ENCODE data around the gene CNTN4. TPM values are rescaled to one million over a fixed set of nuclear protein-coding genes. Genes with fewer than 3 reads are reported as not detected.

Gene CNTN4
- total RNA-seq, 3 donors from 2014 or later (not counting 1 experiment from before 2014, with no cell fraction given), result not detected

DNA sequence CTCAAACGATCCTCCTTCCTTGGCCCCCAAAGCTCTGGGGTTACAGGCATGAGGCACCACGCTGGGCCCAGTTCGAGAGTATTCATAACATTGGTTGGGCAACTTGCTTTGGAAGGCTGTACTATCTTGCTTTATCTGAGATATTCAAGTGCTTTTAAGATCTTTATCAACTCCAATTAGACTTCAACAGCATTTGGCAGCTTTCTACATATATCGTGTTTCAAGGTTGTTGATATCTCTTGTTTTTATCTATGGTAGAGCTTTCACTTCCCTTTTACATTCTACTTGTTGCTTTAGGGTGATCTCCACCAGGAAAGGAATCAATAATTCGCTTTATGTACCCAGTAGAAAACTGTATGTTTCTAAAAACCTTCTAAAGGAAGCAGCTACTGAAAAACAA is 616.2 kb downstream of the CNTN4 start:
- Mint-ChIP-seq H3K9me3 (peaks cover 0 to 3% of the 10 kb centered on the region in 2 donors), H3K36me3 (no peaks in the 10 kb centered on the region), H3K4me1 (no peaks in the 10 kb centered on the region), H3K27me3 (ENCODE audit: low read depth in 2 of 2) (no peaks in the 10 kb centered on the region), H3K4me3 (no peak overlapping the region), H3K27ac (no peak overlapping the region)
- Histone ChIP-seq H3K9me3 (ENCODE audit: control insufficient read depth, insufficient read depth, low read length) (no peaks in the 10 kb centered on the region), H3K36me3 (ENCODE audit: control insufficient read depth, insufficient read depth, low read length) (no peaks in the 10 kb centered on the region), H3K4me1 (ENCODE audit: control insufficient read depth, insufficient read depth, low read length) (no peaks in the 10 kb centered on the region), H3K27ac (ENCODE audit: low read length) (no peak overlapping the region), H3K4me3 (ENCODE audit: low read length) (no peak overlapping the region), H3K27me3 (ENCODE audit: control insufficient read depth, insufficient read depth, low read length) (no peaks in the 10 kb centered on the region)
- TF ChIP-seq, protein P1, sequence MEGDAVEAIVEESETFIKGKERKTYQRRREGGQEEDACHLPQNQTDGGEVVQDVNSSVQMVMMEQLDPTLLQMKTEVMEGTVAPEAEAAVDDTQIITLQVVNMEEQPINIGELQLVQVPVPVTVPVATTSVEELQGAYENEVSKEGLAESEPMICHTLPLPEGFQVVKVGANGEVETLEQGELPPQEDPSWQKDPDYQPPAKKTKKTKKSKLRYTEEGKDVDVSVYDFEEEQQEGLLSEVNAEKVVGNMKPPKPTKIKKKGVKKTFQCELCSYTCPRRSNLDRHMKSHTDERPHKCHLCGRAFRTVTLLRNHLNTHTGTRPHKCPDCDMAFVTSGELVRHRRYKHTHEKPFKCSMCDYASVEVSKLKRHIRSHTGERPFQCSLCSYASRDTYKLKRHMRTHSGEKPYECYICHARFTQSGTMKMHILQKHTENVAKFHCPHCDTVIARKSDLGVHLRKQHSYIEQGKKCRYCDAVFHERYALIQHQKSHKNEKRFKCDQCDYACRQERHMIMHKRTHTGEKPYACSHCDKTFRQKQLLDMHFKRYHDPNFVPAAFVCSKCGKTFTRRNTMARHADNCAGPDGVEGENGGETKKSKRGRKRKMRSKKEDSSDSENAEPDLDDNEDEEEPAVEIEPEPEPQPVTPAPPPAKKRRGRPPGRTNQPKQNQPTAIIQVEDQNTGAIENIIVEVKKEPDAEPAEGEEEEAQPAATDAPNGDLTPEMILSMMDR (IDR thresholded peaks at IDR 0.05), result no peak
- intact Hi-C loops (cut with micrococcal nuclease), result no loop called here
- no peak for ATAC-seq
- 84% methylated on average over 3 of the region's 5 CpGs for WGBS (ENCODE audit: insufficient coverage)
- no peak for DNase-seq

GRCh38 chr3:2727101-2727500 is 628.4 kb downstream of the CNTN4 start:
- H3K27me3 Mint-ChIP-seq (ENCODE audit: low read depth in 2 of 2), result peaks cover 0 to 6% of the 10 kb centered on the region in 2 donors
- no peak overlapping the region for H3K4me3 ChIP-seq (ENCODE audit: low read length)
- WGBS (ENCODE audit: insufficient coverage), result 76% methylated on average over 2 of the region's 3 CpGs
- H3K9me3 Mint-ChIP-seq, result peaks cover 0 to 5% of the 10 kb centered on the region in 2 donors
- DNase-seq (no peak), ATAC-seq (no peak)
- H3K4me3 Mint-ChIP-seq, result no peak overlapping the region
- H3K27me3 ChIP-seq (ENCODE audit: control insufficient read depth, insufficient read depth, low read length), result no peaks in the 10 kb centered on the region
- no peaks in the 10 kb centered on the region for H3K4me1 ChIP-seq (ENCODE audit: control insufficient read depth, insufficient read depth, low read length)
- no peaks in the 10 kb centered on the region for H3K36me3 ChIP-seq (ENCODE audit: control insufficient read depth, insufficient read depth, low read length)
- TF ChIP-seq, protein P1 (IDR thresholded peaks at IDR 0.05), result no peak
- H3K9me3 ChIP-seq (ENCODE audit: control insufficient read depth, insufficient read depth, low read length), result no peaks in the 10 kb centered on the region
- no peak overlapping the region for H3K27ac Mint-ChIP-seq
- intact Hi-C loops (cut with micrococcal nuclease), result no loop called here
- H3K36me3 Mint-ChIP-seq, result no peaks in the 10 kb centered on the region
- H3K27ac ChIP-seq (ENCODE audit: low read length), result no peak overlapping the region
- H3K4me1 Mint-ChIP-seq, result no peaks in the 10 kb centered on the region

- no peaks in the 10 kb centered on the region for H3K4me1 Mint-ChIP-seq
- no peak for ATAC-seq
- H3K27me3 ChIP-seq (ENCODE audit: control insufficient read depth, insufficient read depth, low read length), result no peaks in the 10 kb centered on the region
- no peak overlapping the region for H3K27ac Mint-ChIP-seq
- no peak for DNase-seq
- intact Hi-C loops (cut with micrococcal nuclease), result no loop called here
- peaks cover 0 to 5% of the 10 kb centered on the region in 2 donors for H3K9me3 Mint-ChIP-seq
- H3K27ac ChIP-seq (ENCODE audit: low read length), result no peak overlapping the region
- WGBS (ENCODE audit: insufficient coverage), result 91% methylated on average over 8 of the region's 8 CpGs
- H3K4me1 ChIP-seq (ENCODE audit: control insufficient read depth, insufficient read depth, low read length), result no peaks in the 10 kb centered on the region
- no peak overlapping the region for H3K4me3 Mint-ChIP-seq
- no peak overlapping the region for H3K4me3 ChIP-seq (ENCODE audit: low read length)
- no peaks in the 10 kb centered on the region for H3K36me3 ChIP-seq (ENCODE audit: control insufficient read depth, insufficient read depth, low read length)
- TF ChIP-seq, protein P1 (IDR thresholded peaks at IDR 0.05), result no peak
- H3K9me3 ChIP-seq (ENCODE audit: control insufficient read depth, insufficient read depth, low read length), result no peaks in the 10 kb centered on the region
- peaks cover 0 to 6% of the 10 kb centered on the region in 2 donors for H3K27me3 Mint-ChIP-seq (ENCODE audit: low read depth in 2 of 2)
- H3K36me3 Mint-ChIP-seq, result no peaks in the 10 kb centered on the region
These were observed 629.1 kb downstream of the CNTN4 start for GRCh38 chr3:2727610-2728318.

DNA sequence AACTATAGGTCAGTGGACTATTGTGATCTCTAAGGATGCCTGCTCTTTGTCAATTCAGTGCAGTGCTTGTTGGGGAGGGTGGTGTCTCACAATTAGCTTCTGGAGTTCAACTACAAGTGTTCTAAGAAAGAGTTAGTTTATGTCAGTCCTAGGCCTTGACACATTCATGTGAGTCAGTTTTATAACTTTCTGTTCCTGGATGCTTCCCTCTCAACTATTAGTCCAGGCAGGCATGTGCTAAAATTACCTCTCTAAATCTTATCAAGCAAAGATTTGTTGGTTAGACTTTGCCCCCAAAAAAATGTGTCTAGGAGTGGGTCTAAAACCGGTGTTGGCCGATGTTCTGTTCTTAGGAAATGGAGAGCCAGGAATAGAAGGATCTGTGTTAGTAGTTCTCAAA is 633.2 kb downstream of the CNTN4 start:
- no peaks in the 10 kb centered on the region for H3K4me1 ChIP-seq (ENCODE audit: control insufficient read depth, insufficient read depth, low read length)
- H3K27ac ChIP-seq (ENCODE audit: low read length), result no peak overlapping the region
- intact Hi-C loops (cut with micrococcal nuclease), result no loop called here
- peaks cover 0 to 4% of the 10 kb centered on the region in 2 donors for H3K9me3 Mint-ChIP-seq
- no peaks in the 10 kb centered on the region for H3K36me3 Mint-ChIP-seq
- 94% methylated on average over 2 of the region's 2 CpGs for WGBS (ENCODE audit: insufficient coverage)
- no peak for DNase-seq
- ATAC-seq, result no peak
- no peak overlapping the region for H3K4me3 ChIP-seq (ENCODE audit: low read length)
- TF ChIP-seq, protein P1 (IDR thresholded peaks at IDR 0.05), result no peak
- no peaks in the 10 kb centered on the region for H3K36me3 ChIP-seq (ENCODE audit: control insufficient read depth, insufficient read depth, low read length)
- H3K4me1 Mint-ChIP-seq, result no peaks in the 10 kb centered on the region
- H3K27me3 Mint-ChIP-seq (ENCODE audit: low read depth in 2 of 2), result peaks cover 0 to 6% of the 10 kb centered on the region in 2 donors
- no peak overlapping the region for H3K27ac Mint-ChIP-seq
- no peaks in the 10 kb centered on the region for H3K27me3 ChIP-seq (ENCODE audit: control insufficient read depth, insufficient read depth, low read length)
- H3K9me3 ChIP-seq (ENCODE audit: control insufficient read depth, insufficient read depth, low read length), result no peaks in the 10 kb centered on the region
- no peak overlapping the region for H3K4me3 Mint-ChIP-seq
